ENCODE data around the gene SCRT2. TPM values are rescaled to one million over a fixed set of nuclear protein-coding genes. Genes with fewer than 3 reads are reported as not detected.
"Not testable (repeated sequence)": the region's sequence is repeated elsewhere in the genome, so short reads cannot be mapped to it uniquely, and the experiment has no call there.

SCRT2 gene
- not detected in 2 replicates for total RNA-seq (2014; rRNA removed; shearing (Covaris generic))
- polyA plus RNA-seq (2015; cell fraction: cytosol; rRNA removed) = not detected in 2 replicates
- not detected in 2 replicates for polyA plus RNA-seq (2015; cell fraction: nucleus; rRNA removed)

GRCh38 chr20:675453-676314, at the start of gene SCRT2:
Gene SCRT2 (minus strand): TSS chr20:675802. CDS start chr20:675601, 201 bp downstream.
- in situ Hi-C loops (cut with HindIII; ENCODE audit: low pct_unique_long_range_greater_than_20kb, low sequenced_read_pairs) = no loop called here

GRCh38 chr20:724797-725196, 49.2 kb upstream of the SCRT2 start:
- in situ Hi-C loops (cut with HindIII; ENCODE audit: low pct_unique_long_range_greater_than_20kb, low sequenced_read_pairs); DNase-seq (ENCODE audit: low read depth, low spot score): not testable (repeated sequence)

More at GRCh38 chr20:675453-676314, at the start of gene SCRT2:
- peak; percentile 54 for DNase-seq (ENCODE audit: low read depth, low spot score)

- DNase-seq (ENCODE audit: low read depth, low spot score) = no peak
- in situ Hi-C loops (cut with HindIII; ENCODE audit: low pct_unique_long_range_greater_than_20kb, low sequenced_read_pairs) = no loop called here
Measured at GRCh38 chr20:723756-724155, 48.2 kb upstream of the SCRT2 start.

GRCh38 chr20:722822-723644, 47.4 kb upstream of the SCRT2 start:
- no peak for DNase-seq (ENCODE audit: low read depth, low spot score)
- in situ Hi-C loops (cut with HindIII; ENCODE audit: low pct_unique_long_range_greater_than_20kb, low sequenced_read_pairs) = no loop called here

- in situ Hi-C loops (cut with HindIII; ENCODE audit: low pct_unique_long_range_greater_than_20kb, low sequenced_read_pairs) = no loop called here
- DNase-seq (ENCODE audit: low read depth, low spot score) = no peak
Measured at GRCh38 chr20:721876-722275, 46.3 kb upstream of the SCRT2 start.

GRCh38 chr20:719816-720215, 44.2 kb upstream of the SCRT2 start:
- peak; percentile 32 for DNase-seq (ENCODE audit: low read depth, low spot score)
- in situ Hi-C loops (cut with HindIII; ENCODE audit: low pct_unique_long_range_greater_than_20kb, low sequenced_read_pairs) = no loop called here

GRCh38 chr20:719068-719467, 43.5 kb upstream of the SCRT2 start:
- no peak for DNase-seq (ENCODE audit: low read depth, low spot score)
- in situ Hi-C loops (cut with HindIII; ENCODE audit: low pct_unique_long_range_greater_than_20kb, low sequenced_read_pairs) = no loop called here

GRCh38 chr20:717832-718231, 42.2 kb upstream of the SCRT2 start:
- in situ Hi-C loops (cut with HindIII; ENCODE audit: low pct_unique_long_range_greater_than_20kb, low sequenced_read_pairs) = no loop called here
- no peak for DNase-seq (ENCODE audit: low read depth, low spot score)

- in situ Hi-C loops (cut with HindIII; ENCODE audit: low pct_unique_long_range_greater_than_20kb, low sequenced_read_pairs) = no loop called here
- no peak for DNase-seq (ENCODE audit: low read depth, low spot score)
Measured at GRCh38 chr20:717271-717670, 41.7 kb upstream of the SCRT2 start.

- in situ Hi-C loops (cut with HindIII; ENCODE audit: low pct_unique_long_range_greater_than_20kb, low sequenced_read_pairs) = no loop called here
Measured at GRCh38 chr20:714453-714852, 38.9 kb upstream of the SCRT2 start.

GRCh38 chr20:711576-711975, 36.0 kb upstream of the SCRT2 start:
- in situ Hi-C loops (cut with HindIII; ENCODE audit: low pct_unique_long_range_greater_than_20kb, low sequenced_read_pairs) = no loop called here
- no peak for DNase-seq (ENCODE audit: low read depth, low spot score)

More at GRCh38 chr20:714453-714852, 38.9 kb upstream of the SCRT2 start:
- DNase-seq (ENCODE audit: low read depth, low spot score) = no peak

- in situ Hi-C loops (cut with HindIII; ENCODE audit: low pct_unique_long_range_greater_than_20kb, low sequenced_read_pairs) = no loop called here
- no peak for DNase-seq (ENCODE audit: low read depth, low spot score)
Measured at GRCh38 chr20:710780-711450, 35.3 kb upstream of the SCRT2 start.

- in situ Hi-C loops (cut with HindIII; ENCODE audit: low pct_unique_long_range_greater_than_20kb, low sequenced_read_pairs) = no loop called here
- DNase-seq (ENCODE audit: low read depth, low spot score) = no peak
Measured at GRCh38 chr20:709991-710779, 34.6 kb upstream of the SCRT2 start.

- in situ Hi-C loops (cut with HindIII; ENCODE audit: low pct_unique_long_range_greater_than_20kb, low sequenced_read_pairs) = no loop called here
- DNase-seq (ENCODE audit: low read depth, low spot score) = no peak
Measured at GRCh38 chr20:709423-709822, 33.8 kb upstream of the SCRT2 start.

GRCh38 chr20:708956-709355, 33.4 kb upstream of the SCRT2 start:
- in situ Hi-C loops (cut with HindIII; ENCODE audit: low pct_unique_long_range_greater_than_20kb, low sequenced_read_pairs) = no loop called here
- DNase-seq (ENCODE audit: low read depth, low spot score) = no peak

GRCh38 chr20:707451-708110, 32.0 kb upstream of the SCRT2 start:
- no peak for DNase-seq (ENCODE audit: low read depth, low spot score)
- in situ Hi-C loops (cut with HindIII; ENCODE audit: low pct_unique_long_range_greater_than_20kb, low sequenced_read_pairs) = no loop called here
